ENCODE data around the gene TRHDE. TPM values are rescaled to one million over a fixed set of nuclear protein-coding genes. Genes with fewer than 3 reads are reported as not detected.

TRHDE gene
- total RNA-seq, 1 donor = 33.7 TPM

DNA sequence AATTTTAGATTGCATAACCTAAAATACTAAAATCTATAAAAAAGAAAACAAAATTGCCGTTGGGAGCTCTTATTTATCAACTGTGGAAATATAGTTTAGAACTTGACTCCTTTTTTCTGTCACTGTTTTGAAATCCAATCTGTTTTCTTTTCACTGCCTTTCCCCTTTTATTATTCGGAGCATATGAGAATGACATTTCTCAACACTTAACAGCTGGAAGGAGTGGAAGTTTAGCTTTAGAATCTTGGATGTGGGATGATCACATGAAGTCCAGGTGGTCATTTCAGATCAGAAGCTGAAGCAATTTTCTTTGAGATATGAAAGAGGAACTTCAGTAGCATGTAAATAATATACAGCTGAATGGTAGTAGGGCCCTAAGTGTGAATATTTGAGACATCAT is 16.7 kb downstream of the TRHDE start:
- H3K4me3 ChIP-seq (ENCODE audit: low read depth, low read length) = no peak overlapping the region
- TF ChIP-seq, protein P1, sequence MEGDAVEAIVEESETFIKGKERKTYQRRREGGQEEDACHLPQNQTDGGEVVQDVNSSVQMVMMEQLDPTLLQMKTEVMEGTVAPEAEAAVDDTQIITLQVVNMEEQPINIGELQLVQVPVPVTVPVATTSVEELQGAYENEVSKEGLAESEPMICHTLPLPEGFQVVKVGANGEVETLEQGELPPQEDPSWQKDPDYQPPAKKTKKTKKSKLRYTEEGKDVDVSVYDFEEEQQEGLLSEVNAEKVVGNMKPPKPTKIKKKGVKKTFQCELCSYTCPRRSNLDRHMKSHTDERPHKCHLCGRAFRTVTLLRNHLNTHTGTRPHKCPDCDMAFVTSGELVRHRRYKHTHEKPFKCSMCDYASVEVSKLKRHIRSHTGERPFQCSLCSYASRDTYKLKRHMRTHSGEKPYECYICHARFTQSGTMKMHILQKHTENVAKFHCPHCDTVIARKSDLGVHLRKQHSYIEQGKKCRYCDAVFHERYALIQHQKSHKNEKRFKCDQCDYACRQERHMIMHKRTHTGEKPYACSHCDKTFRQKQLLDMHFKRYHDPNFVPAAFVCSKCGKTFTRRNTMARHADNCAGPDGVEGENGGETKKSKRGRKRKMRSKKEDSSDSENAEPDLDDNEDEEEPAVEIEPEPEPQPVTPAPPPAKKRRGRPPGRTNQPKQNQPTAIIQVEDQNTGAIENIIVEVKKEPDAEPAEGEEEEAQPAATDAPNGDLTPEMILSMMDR (IDR thresholded peaks at IDR 0.05; ENCODE audit: insufficient read depth, low read depth, low read length) = no peak
- peak; percentile 74 for DNase-seq (ENCODE audit: low read depth)

DNA sequence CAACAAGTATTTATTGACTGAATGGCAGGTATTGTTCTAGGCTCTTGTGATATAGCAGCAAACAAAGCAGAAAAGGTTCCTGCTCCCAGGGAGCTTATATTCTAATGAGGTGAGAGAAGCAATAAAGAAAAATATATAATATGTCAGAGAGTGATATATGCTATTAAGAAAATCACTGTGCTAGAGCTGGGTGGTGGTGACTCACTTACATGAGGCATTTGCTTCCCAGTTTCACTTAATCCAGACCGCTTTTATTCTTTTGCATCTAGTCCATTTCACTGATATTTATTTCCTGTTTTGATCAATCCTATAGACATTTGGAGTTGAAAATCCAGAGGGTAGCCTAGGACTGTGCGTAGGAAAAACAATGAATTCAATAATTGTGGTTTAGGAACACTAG is 17.5 kb downstream of the TRHDE start:
- DNase-seq (ENCODE audit: low read depth) = no peak
- TF ChIP-seq, protein P1 (IDR thresholded peaks at IDR 0.05; ENCODE audit: insufficient read depth, low read depth, low read length) = no peak
- no peak overlapping the region for H3K4me3 ChIP-seq (ENCODE audit: low read depth, low read length)

DNA sequence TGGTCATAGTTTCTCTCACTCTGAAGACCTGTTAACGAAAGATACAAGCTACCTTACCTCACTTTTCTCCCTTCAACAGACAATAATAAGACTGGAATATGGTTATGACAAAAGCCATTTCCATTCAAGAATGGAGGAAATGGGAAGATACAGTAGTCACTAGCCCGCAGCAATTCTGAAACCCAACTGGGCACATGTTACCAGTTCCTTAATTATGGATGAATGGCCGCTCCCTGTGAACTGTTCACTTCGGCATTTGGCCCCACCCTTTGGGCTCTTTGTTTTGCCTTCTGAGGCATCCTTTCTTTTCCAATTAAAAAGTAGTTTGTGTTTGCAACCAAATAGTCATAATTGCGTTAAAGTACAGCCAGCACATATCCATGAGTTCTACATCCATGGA is 19.0 kb downstream of the TRHDE start:
- no peak overlapping the region for H3K4me3 ChIP-seq (ENCODE audit: low read depth, low read length)
- no peak for DNase-seq (ENCODE audit: low read depth)
- TF ChIP-seq, protein P1 (IDR thresholded peaks at IDR 0.05; ENCODE audit: insufficient read depth, low read depth, low read length) = no peak

DNA sequence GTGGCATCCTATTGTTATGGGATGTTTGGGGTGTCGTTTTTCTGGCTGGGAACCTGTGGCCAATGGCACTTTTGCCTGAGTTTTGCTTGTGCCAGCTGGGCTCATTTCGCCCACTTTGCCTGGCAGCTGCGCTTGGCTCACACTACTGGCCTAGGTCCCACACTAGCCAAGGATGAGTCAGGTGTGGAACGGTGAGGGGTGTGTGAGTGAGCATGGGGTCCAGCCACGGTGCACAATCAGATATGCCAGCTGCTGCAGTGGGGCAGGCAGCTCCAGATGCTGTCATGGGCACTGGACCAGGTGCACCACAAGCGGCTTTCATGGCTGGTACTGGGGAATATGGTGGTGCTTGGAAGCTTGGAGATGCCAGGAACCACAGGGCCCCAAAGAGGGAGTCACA is 21.5 kb downstream of the TRHDE start:
- H3K4me3 ChIP-seq (ENCODE audit: low read depth, low read length) = no peak overlapping the region
- TF ChIP-seq, protein P1 (IDR thresholded peaks at IDR 0.05; ENCODE audit: insufficient read depth, low read depth, low read length) = no peak
- no peak for DNase-seq (ENCODE audit: low read depth)

DNA sequence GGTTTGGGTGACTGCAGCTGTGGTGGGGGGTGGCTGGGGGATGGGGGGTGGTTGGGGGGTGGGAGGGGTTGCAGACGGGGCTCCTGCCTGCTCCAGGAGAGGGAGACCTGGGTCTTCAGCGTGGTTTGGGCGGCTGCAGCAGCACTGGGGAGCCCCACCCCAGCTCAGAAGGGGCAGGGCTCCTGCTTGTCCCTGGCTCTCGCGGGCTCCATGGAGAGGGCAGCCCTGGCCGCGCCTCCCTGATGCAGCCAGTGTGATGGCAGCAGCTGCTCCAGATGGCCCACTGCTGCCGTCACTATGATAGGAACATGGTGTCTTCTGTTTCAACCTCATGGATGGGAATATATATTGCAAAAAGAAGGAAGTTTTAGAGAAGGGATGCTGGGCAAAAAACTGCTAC is 22.9 kb downstream of the TRHDE start:
- TF ChIP-seq, protein P1 (IDR thresholded peaks at IDR 0.05; ENCODE audit: insufficient read depth, low read depth, low read length) = no peak
- H3K4me3 ChIP-seq (ENCODE audit: low read depth, low read length) = no peak overlapping the region
- DNase-seq (ENCODE audit: low read depth) = no peak

DNA sequence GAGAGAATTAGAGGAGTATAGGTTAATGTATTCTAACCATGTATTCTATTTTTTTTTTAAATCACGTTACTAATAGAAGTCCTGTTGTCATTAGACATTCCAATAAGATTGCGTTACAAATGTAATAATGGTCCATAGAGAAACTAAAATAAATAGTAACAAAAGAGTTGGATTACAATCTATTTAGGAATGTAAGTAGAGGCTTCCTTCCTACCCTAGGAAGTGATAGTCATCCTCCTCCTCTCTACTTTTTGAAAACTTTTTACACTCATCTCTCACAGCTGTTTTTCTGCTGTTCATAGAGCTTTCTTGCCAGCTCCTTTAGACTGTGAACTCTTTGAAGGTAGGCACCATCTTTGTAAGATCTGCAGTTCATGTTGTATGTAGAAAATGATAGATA is 23.6 kb downstream of the TRHDE start:
- TF ChIP-seq, protein P1 (IDR thresholded peaks at IDR 0.05; ENCODE audit: insufficient read depth, low read depth, low read length) = no peak
- no peak for DNase-seq (ENCODE audit: low read depth)
- no peak overlapping the region for H3K4me3 ChIP-seq (ENCODE audit: low read depth, low read length)

DNA sequence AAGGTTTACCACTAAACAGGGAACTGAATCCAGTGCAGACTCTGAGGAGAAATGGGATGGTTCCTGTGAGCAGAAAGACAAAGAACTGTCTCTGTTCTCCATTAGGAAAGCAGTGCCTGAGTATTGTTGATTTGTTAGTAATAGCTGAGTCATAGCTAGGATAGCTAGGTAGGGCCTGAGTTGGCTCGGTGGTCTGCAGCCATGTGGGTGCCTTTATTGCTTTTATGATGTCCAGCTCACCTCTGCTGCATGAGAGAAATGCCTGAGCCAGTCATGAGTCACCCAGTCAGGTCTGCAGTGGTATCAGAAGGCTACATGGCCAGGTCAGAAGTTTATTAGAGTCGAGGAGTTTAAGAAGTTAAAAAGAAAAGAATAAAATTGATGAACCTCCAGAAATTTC is 24.2 kb downstream of the TRHDE start:
- no peak overlapping the region for H3K4me3 ChIP-seq (ENCODE audit: low read depth, low read length)
- DNase-seq (ENCODE audit: low read depth) = no peak
- TF ChIP-seq, protein P1 (IDR thresholded peaks at IDR 0.05; ENCODE audit: insufficient read depth, low read depth, low read length) = no peak

Data from fibroblast of villous mesenchyme (primary cell).